Type B pancreatic cell (in vitro differentiated cells): ENCODE data around the gene APBA1. TPM values are rescaled to one million over a fixed set of nuclear protein-coding genes. Genes with fewer than 3 reads are reported as not detected.

Experiments
- DNase-seq: peaks from one replicate; pipeline ENCODE4 v3.0.0; 2021; ENCODE audit warnings: mixed read lengths; ENCODE audit not compliant: unreplicated experiment; ENCODE audit errors: extremely low spot score
- H3K27ac Mint-ChIP-seq: 2 replicates; pipeline ENCODE4 v1.8.0; 2021; ENCODE audit warnings: mild to moderate bottlenecking, mixed read lengths
- H3K27me3 Mint-ChIP-seq: 2 replicates; pipeline ENCODE4 v1.8.0; 2021; ENCODE audit warnings: mixed read lengths
- H3K36me3 Mint-ChIP-seq: 2 replicates; pipeline ENCODE4 v1.8.0; 2021; ENCODE audit warnings: mixed read lengths
- H3K4me1 Mint-ChIP-seq: one replicate; pipeline ENCODE4 v1.8.0; 2021; ENCODE audit warnings: mixed read lengths; ENCODE audit not compliant: unreplicated experiment
- H3K4me3 Mint-ChIP-seq: 2 replicates; pipeline ENCODE4 v1.8.0; 2021; ENCODE audit warnings: mild to moderate bottlenecking, mixed read lengths
- H3K9me3 Mint-ChIP-seq: 2 replicates; pipeline ENCODE4 v1.8.0; 2021; ENCODE audit warnings: mixed read lengths
- CTCF ChIP-seq: fragments of 200-600 bp; sonication (generic); conservative IDR thresholded peaks from 2 replicates; pipeline ENCODE4 v1.5.0; 2021; ENCODE audit warnings: antibody characterized with exemption, mild to moderate bottlenecking
- total RNA-seq: library from RNA; stranded (reverse); gene quantifications from 2 replicates; pipeline ENCODE4 v1.2.1, GENCODE V29; 2021; ENCODE audit warnings: low replicate concordance

Gene APBA1
- total RNA-seq, 1 donor from 2014 or later, result 6.3 TPM

DNA sequence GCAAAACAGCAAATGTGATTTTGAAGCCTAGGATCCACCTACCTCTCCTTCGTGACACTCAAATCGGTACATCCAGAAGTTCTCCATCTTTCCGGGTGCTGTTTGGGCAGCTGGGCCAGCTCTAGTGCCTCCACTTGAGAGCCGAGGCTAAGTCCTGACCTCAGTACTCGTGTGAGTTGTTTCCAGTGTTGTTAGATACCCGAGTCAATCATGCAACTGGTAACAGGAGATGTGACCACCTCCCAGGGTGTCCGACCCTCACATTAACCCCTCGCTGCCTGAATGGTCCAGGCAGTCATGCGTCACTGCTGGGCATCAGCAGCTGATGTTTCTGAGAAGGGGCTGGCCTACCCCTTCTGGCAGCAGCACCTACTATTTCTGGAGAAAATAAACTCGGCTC is 176.9 kb downstream of the APBA1 start:
- Mint-ChIP-seq H3K27ac (no peak overlapping the region), H3K9me3 (peaks cover 6% of the 10 kb centered on the region), H3K4me3 (no peak overlapping the region), H3K27me3 (peaks cover 7% of the 10 kb centered on the region), H3K36me3 (no peaks in the 10 kb centered on the region), H3K4me1 (peaks cover 10% of the 10 kb centered on the region)
- no peak for DNase-seq
- no peak for TF ChIP-seq CTCF

GRCh38 chr9:69494763-69495162 is 177.4 kb downstream of the APBA1 start:
- peaks cover 6% of the 10 kb centered on the region for H3K9me3 Mint-ChIP-seq
- no peaks in the 10 kb centered on the region for H3K36me3 Mint-ChIP-seq
- DNase-seq, result no peak
- H3K27me3 Mint-ChIP-seq, result peaks cover 5% of the 10 kb centered on the region
- H3K4me3 Mint-ChIP-seq, result no peak overlapping the region
- TF ChIP-seq CTCF, result no peak
- H3K4me1 Mint-ChIP-seq, result peaks cover 6% of the 10 kb centered on the region
- no peak overlapping the region for H3K27ac Mint-ChIP-seq

- Mint-ChIP-seq H3K9me3 (peaks cover 6% of the 10 kb centered on the region), H3K27ac (no peak overlapping the region), H3K36me3 (no peaks in the 10 kb centered on the region), H3K4me3 (no peak overlapping the region), H3K27me3 (peaks cover 5% of the 10 kb centered on the region), H3K4me1 (peaks cover 2% of the 10 kb centered on the region)
- no peak for DNase-seq
- no peak for TF ChIP-seq CTCF
Measured at GRCh38 chr9:69494208-69494607, 178.0 kb downstream of the APBA1 start.

- Mint-ChIP-seq H3K4me1 (no peaks in the 10 kb centered on the region), H3K4me3 (no peak overlapping the region), H3K27ac (no peak overlapping the region), H3K9me3 (no peaks in the 10 kb centered on the region), H3K27me3 (peaks cover 4% of the 10 kb centered on the region), H3K36me3 (no peaks in the 10 kb centered on the region)
- no peak for TF ChIP-seq CTCF
- no peak for DNase-seq
Measured at GRCh38 chr9:69486498-69486897, 185.7 kb downstream of the APBA1 start.

GRCh38 chr9:69485466-69485865 is 186.7 kb downstream of the APBA1 start:
- H3K4me3 Mint-ChIP-seq, result no peak overlapping the region
- no peaks in the 10 kb centered on the region for H3K4me1 Mint-ChIP-seq
- no peak for TF ChIP-seq CTCF
- H3K27ac Mint-ChIP-seq, result no peak overlapping the region
- DNase-seq, result no peak
- H3K27me3 Mint-ChIP-seq, result peaks cover 4% of the 10 kb centered on the region
- no peaks in the 10 kb centered on the region for H3K9me3 Mint-ChIP-seq
- no peaks in the 10 kb centered on the region for H3K36me3 Mint-ChIP-seq

GRCh38 chr9:69483886-69484422 is 188.2 kb downstream of the APBA1 start:
- H3K27me3 Mint-ChIP-seq, result peaks cover 4% of the 10 kb centered on the region
- H3K9me3 Mint-ChIP-seq, result no peaks in the 10 kb centered on the region
- no peak for DNase-seq
- no peak overlapping the region for H3K4me3 Mint-ChIP-seq
- H3K36me3 Mint-ChIP-seq, result no peaks in the 10 kb centered on the region
- no peak overlapping the region for H3K27ac Mint-ChIP-seq
- TF ChIP-seq CTCF, result no peak
- H3K4me1 Mint-ChIP-seq, result no peaks in the 10 kb centered on the region
